Measurements from ENCODE around the gene PRDM2. TPM values are rescaled to one million over a fixed set of nuclear protein-coding genes. Genes with fewer than 3 reads are reported as not detected.

The PRDM2 gene
- total RNA-seq, 1 donor = 12.7 TPM

GRCh38 chr1:13730291-13730690, 30.3 kb downstream of the PRDM2 start:
- DNase-seq (ENCODE audit: insufficient read length, low spot score, missing footprints) = no peak
- no peak for TF ChIP-seq CTCF (IDR thresholded peaks at IDR 0.05; ENCODE audit: extremely low read depth, low read depth, low read length)
- Histone ChIP-seq H2AFZ (ENCODE audit: low read length) (no peak overlapping the region), H3K36me3 (ENCODE audit: insufficient read depth, low read length) (no peaks in the 10 kb centered on the region), H3K9me3 (ENCODE audit: low read depth, low read length) (no peaks in the 10 kb centered on the region), H3K4me2 (ENCODE audit: insufficient read depth, low read length) (no peak overlapping the region), H3K79me2 (ENCODE audit: insufficient read depth, low read length) (peaks cover 3% of the 10 kb centered on the region), H3K27me3 (ENCODE audit: insufficient read depth, low read length) (no peaks in the 10 kb centered on the region), H3K27ac (ENCODE audit: low read depth, low read length) (no peak overlapping the region), H3K4me3 (ENCODE audit: insufficient read depth, low read length) (no peak overlapping the region), H3K4me1 (ENCODE audit: insufficient read depth, low read length) (peaks cover 13% of the 10 kb centered on the region), H4K20me1 (ENCODE audit: insufficient read depth, low read length) (peaks cover 2% of the 10 kb centered on the region)

GRCh38 chr1:13730751-13731482, 30.9 kb downstream of the PRDM2 start:
- no peak overlapping the region for H3K27ac ChIP-seq (ENCODE audit: low read depth, low read length)
- peaks cover 13% of the 10 kb centered on the region for H3K4me1 ChIP-seq (ENCODE audit: insufficient read depth, low read length)
- TF ChIP-seq CTCF (IDR thresholded peaks at IDR 0.05; ENCODE audit: extremely low read depth, low read depth, low read length) = no peak
- H3K4me3 ChIP-seq (ENCODE audit: insufficient read depth, low read length) = no peak overlapping the region
- H3K4me2 ChIP-seq (ENCODE audit: insufficient read depth, low read length) = no peak overlapping the region
- no peaks in the 10 kb centered on the region for H3K36me3 ChIP-seq (ENCODE audit: insufficient read depth, low read length)
- no peak for DNase-seq (ENCODE audit: insufficient read length, low spot score, missing footprints)
- no peak overlapping the region for H2AFZ ChIP-seq (ENCODE audit: low read length)
- no peaks in the 10 kb centered on the region for H3K9me3 ChIP-seq (ENCODE audit: low read depth, low read length)
- H3K79me2 ChIP-seq (ENCODE audit: insufficient read depth, low read length) = peaks cover 3% of the 10 kb centered on the region
- no peaks in the 10 kb centered on the region for H3K27me3 ChIP-seq (ENCODE audit: insufficient read depth, low read length)
- H4K20me1 ChIP-seq (ENCODE audit: insufficient read depth, low read length) = no peaks in the 10 kb centered on the region

GRCh38 chr1:13731897-13732296, 31.9 kb downstream of the PRDM2 start:
- no peaks in the 10 kb centered on the region for H4K20me1 ChIP-seq (ENCODE audit: insufficient read depth, low read length)
- no peaks in the 10 kb centered on the region for H3K9me3 ChIP-seq (ENCODE audit: low read depth, low read length)
- no peak for TF ChIP-seq CTCF (IDR thresholded peaks at IDR 0.05; ENCODE audit: extremely low read depth, low read depth, low read length)

GRCh38 chr1:13732971-13733667, 33.1 kb downstream of the PRDM2 start:
- H3K4me3 ChIP-seq (ENCODE audit: insufficient read depth, low read length) = no peak overlapping the region
- peaks cover 13% of the 10 kb centered on the region for H3K4me1 ChIP-seq (ENCODE audit: insufficient read depth, low read length)
- no peaks in the 10 kb centered on the region for H3K36me3 ChIP-seq (ENCODE audit: insufficient read depth, low read length)
- H2AFZ ChIP-seq (ENCODE audit: low read length) = no peak overlapping the region
- no peaks in the 10 kb centered on the region for H4K20me1 ChIP-seq (ENCODE audit: insufficient read depth, low read length)
- H3K4me2 ChIP-seq (ENCODE audit: insufficient read depth, low read length) = no peak overlapping the region
- no peaks in the 10 kb centered on the region for H3K79me2 ChIP-seq (ENCODE audit: insufficient read depth, low read length)
- peak; percentile 44 for DNase-seq (ENCODE audit: insufficient read length, low spot score, missing footprints)
- H3K27ac ChIP-seq (ENCODE audit: low read depth, low read length) = no peak overlapping the region
- no peaks in the 10 kb centered on the region for H3K27me3 ChIP-seq (ENCODE audit: insufficient read depth, low read length)
- no peak for TF ChIP-seq CTCF (IDR thresholded peaks at IDR 0.05; ENCODE audit: extremely low read depth, low read depth, low read length)
- H3K9me3 ChIP-seq (ENCODE audit: low read depth, low read length) = no peaks in the 10 kb centered on the region

More at GRCh38 chr1:13731897-13732296, 31.9 kb downstream of the PRDM2 start:
- Histone ChIP-seq H2AFZ (ENCODE audit: low read length) (no peak overlapping the region), H3K4me2 (ENCODE audit: insufficient read depth, low read length) (no peak overlapping the region), H3K4me3 (ENCODE audit: insufficient read depth, low read length) (no peak overlapping the region), H3K27me3 (ENCODE audit: insufficient read depth, low read length) (no peaks in the 10 kb centered on the region), H3K36me3 (ENCODE audit: insufficient read depth, low read length) (no peaks in the 10 kb centered on the region), H3K27ac (ENCODE audit: low read depth, low read length) (no peak overlapping the region), H3K79me2 (ENCODE audit: insufficient read depth, low read length) (no peaks in the 10 kb centered on the region), H3K4me1 (ENCODE audit: insufficient read depth, low read length) (peaks cover 13% of the 10 kb centered on the region)
- DNase-seq (ENCODE audit: insufficient read length, low spot score, missing footprints) = no peak

All from osteoblast (primary cell).